Pulmonary artery endothelial cell (primary cell): ENCODE measurements around the gene TOMM70. TPM values are rescaled to one million over a fixed set of nuclear protein-coding genes. Genes with fewer than 3 reads are reported as not detected.

Experiments
- DNase-seq: peaks from one replicate; pipeline ENCODE4 v3.0.0-alpha.2; 2011; ENCODE audit warnings: low read depth, low spot score
- total RNA-seq: library from RNA; depleted of rRNA; stranded (reverse); fragments of >200 nt; gene quantifications from 2 replicates; pipeline ENCODE4 v1.2.3, GENCODE V29; 2014

TOMM70 gene
- total RNA-seq, 1 donor from 2014 or later = 37.4 TPM

DNA sequence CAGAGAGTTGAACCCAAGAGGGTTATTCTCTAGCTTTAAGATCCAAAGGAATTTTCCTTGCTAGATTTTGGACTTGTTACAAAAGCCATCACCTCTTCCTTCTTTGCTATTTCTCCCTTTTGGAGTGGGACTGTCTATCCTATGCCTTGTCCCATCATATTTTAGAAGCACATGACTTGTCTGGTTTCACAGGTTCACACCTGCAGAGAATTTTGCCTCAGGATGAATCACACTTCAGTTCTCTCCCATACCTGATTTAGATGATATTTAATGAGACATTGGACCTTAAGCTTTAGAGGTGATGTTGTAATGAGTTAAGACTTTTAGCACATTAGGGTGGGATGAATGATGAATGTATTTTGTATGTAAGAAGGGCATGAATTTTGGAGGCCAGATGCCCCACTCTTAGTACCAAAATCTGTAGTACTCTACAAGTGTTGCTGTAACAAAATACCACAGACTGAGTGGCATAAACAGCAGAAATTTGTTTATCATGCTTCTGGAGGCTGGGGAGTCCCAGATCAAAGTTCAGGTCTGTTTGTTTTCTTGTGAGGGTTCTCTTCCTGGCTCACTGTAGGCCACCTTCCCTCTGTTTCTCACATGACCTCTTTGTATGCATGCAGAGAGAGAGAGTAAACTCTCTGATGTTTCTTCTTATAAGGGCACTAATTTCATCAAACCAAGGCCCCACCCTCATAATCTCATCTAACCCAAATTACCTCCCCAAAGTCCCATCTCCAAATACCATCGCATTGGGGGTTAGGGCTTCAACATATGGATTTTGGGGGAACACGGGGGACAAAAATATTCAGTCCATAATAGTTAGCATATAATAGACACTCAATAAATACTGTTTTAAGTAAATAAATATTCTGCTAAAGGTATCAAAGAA, 10.4 kb upstream of the TOMM70 start:
- no peak for DNase-seq

DNA sequence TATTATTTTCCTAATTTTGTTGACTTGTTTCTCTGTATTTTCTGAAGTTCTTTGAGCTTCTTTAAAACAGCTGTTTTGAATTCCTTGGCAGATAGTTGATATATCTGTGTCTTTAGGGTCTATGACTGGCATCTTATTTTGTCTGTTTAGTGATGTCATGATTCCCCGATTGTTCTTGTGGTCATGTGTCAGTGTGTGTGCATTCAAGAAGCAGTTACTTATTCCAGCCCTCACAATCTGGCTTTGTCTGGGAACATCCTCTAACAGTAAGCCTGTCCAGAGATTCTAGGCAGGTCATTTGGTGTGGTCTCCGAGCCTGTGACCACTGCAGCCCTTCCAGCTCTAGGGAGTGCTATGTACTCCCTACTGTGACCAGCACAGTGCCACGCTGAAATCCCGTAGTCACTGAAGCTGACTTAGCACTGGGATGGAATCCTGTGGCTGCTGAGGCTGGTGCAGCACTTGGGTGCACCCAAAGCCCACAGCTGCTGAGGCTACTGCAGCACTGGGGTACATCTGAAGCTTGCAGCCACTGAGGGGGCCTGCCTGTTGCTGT, 7.2 kb upstream of the TOMM70 start:
- no peak for DNase-seq

DNA sequence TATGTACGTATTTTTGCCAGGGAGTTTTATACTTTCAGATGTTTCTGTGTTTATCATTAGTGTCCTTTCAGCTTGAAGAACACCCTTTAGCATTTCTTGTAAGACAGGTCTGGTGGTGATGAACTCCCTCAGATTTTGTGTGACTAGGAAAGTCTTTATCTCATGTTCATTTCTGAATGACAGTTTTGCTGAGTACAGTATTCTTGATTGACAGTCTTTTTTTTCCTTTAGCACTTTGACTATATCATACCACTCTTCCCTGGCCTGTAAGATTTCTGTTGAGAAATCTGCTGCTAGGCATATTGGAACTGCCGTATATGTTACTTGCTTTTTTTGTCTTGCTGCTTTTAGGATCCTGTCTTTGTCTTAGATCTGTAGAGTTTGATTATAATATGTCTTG, 6.3 kb upstream of the TOMM70 start:
- DNase-seq = no peak

DNA sequence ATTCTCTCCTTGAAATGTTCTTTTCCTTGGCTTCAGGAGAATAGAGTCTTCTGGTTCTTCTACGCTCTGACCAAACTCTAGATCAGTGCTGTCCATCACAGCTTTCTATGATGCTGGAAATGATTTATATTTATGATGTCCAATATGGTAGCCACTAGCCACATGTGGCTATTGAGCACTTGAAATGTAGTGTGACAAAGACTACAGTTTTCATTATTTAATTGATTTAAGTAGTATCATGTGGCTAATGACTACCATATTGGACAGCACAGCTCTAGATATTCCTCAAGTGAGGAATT, 3.3 kb upstream of the TOMM70 start:
- DNase-seq = no peak

DNA sequence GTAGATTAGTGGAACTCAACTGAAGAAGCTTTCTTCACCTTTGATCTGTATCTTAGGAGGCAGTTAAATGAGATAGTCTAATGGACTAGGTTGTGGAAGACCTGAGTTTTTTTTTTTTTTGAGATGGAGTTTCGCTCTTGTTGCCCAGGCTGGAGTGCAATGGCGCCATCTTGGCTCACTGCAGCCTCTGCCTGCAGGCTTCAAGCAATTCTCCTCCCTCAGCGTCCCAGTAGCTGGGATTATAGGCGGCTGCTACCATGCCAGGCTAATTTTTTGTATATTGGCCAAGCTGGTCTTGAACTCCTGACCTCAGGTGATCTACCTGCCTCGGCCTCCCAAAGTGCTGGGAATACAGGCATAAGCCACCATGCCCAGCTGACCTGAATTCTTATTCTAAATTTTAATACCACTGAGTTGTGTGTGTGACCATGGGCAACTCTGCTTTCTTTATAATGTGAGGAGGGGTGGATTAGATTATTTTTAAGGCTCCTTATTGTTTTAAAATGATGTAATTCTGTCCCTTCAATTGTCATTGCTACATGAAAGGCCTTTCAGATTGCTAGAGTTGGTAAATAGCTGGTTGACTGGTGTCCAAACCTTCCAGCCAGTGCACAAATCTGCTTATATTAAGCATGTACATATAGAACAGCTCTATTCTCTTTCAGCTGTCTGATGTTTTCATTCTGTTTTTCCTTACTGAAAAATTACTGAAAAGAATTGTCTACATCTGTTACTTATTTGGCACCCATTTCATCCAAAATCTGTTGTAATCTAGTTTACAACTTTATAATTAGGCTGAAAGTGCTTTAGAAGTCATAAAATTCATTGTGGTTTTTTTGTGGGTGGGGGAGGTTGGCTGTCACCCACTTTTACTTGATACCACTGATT, 2.7 kb upstream of the TOMM70 start:
- no peak for DNase-seq

DNA sequence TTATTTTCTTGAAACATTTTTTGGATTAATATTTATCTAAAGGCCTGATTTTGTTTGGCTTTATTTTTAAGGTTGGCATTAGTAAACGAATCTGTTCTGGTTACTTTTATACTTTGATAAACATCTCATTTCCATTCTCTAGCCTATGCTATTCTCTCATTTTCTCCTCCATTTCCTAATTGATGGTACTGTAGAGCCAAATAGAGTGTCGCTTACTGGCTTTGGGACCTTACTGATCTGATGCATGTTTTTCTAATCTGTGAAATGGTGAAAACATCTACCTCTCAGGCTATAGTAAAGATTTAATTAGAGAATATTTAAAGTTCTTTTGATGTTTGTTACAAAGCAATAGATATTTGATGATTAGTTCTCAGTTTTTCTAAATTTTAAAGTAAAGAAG, 2.0 kb upstream of the TOMM70 start:
- no peak for DNase-seq

DNA sequence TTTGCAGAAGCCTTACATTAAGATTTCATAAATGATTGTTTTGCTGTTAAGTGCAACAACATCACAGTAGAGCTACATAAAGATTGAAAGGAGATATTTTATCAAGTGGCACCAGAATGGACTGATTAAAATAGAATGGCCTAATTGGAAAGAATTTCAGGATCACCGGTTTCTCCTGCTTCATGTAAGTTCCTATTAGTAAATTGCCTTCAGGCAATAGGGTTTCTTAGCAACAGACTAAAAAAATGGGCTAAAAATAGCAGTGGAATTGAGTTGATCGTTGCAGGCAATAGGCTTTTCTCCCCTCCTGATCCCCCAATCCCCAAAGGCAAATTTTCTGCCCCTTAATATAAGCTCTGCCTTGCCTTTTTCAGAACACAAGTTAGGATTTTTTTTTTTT, 1.4 kb upstream of the TOMM70 start:
- DNase-seq = no peak

DNA sequence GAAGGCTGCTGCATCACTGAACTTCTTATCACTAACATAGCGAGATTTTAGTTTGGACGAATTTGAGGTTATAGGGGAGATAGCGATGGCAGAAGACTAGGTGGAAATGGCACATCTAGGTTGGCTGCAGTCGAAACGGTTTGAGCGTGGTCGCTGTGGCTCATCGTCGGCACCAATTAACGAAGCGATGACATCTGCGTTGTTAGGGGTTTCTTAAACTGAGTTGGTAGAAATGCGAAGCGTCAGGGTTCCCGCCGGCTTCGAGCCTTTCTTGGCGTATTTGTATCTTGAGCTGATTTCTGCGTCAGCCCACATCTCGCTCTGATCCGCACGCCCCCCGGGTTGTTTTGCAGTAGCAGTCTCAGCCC, 769 bp upstream of the TOMM70 start:
- peak; percentile 4 for DNase-seq

DNA sequence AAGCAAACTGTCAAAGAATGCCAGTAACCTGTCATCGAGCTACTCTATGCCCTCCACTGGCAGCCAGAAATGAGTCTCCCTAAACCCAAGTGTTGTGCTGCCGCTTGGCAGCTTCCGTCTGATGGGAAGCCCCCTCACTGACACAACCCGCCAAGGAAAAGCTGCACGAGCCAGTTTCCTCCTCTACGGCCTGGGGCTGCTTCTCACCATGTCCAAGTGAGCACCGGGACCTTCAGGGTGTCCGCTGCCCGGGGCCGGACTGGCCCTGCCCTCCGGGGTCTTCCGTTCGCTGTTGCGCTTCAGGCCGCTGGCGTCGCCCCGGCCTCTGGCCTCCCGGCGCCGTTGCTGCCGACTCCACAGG, 490 bp downstream of the TOMM70 start:
- no peak for DNase-seq

DNA sequence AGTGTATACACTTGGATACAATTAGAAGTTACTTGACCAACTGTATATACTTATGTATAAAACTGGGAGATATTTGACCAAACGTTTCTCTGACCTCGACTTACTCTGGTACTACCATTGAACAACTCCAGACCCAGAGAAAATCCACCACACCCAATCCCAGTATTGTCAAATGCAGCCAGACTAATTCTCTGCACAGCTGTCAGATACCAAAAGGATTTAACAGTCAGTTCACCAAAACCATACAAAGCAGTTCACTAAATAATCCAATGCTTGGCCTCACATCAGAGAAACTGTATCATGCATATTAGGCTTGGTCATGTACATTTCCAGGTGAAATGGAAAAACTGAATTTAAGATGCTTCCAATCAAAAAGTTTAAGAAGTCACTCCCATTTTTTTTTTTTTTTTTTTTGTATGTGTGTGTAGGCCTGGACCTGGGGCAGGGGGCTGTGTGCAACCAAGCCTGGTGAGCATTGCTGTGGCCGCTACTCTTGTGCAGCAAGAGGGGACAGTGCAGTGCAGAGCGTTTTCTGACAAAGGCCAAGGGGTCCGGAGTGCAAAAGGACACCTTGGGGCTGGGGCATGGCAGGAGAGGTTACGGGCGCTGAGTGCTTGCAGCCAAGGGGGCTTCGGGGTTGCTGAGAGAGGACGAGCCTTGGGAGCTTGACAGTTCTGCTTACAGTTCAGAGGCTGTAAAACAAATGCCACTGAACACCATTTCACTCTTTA, 1.4 kb downstream of the TOMM70 start:
- DNase-seq = no peak

DNA sequence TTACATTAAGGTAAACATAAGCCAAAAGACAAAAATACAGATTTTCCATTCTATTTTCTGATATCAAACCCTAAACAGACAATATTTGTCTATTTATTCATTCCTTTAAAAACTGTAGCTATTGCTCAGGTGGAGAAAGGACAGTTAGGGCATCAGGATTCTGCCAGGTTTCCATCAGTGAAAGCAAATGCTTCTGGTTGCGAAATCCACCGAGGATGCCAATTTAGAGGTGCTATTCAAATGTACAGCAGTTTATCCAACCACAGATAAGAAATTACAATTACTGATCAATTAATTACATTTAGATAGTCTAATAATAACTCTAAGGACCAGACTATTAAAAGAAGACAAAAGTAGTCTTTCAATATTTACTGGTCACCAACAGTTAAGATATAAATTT, 3.9 kb downstream of the TOMM70 start:
- DNase-seq = no peak

DNA sequence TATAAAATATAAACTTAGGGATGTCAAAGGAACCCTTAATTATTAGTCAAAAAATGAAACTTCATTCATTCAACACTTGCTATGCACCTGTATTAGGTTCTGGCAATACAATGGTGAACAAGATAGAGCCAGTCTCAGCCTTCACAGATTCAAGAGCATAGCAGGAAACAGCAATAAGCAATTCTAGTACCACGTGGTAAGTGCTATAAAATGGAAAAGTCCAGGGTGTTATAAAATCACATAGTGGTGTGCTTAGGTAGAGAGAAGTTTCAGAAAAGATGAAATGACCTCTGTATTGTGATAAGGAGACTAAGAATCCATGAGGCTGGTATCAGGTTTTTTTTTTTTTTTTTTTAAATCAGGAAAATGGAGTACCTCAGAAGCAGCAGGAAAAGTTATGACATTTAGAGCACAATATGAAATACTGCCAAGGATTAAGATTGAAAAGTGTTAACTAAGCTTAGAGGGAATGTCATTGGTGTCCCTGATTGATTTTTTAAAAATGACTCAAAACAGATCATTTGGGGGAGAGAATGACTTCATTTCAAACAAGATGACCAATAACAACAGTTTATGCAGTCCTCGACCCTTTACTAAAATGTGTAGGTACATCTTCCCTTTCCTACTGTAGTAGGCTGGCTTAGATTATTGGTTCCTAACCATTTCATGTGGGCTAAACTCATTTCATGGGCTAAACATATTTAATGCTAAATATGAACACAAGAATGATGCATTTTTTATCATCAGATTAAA, 5.0 kb downstream of the TOMM70 start:
- no peak for DNase-seq

DNA sequence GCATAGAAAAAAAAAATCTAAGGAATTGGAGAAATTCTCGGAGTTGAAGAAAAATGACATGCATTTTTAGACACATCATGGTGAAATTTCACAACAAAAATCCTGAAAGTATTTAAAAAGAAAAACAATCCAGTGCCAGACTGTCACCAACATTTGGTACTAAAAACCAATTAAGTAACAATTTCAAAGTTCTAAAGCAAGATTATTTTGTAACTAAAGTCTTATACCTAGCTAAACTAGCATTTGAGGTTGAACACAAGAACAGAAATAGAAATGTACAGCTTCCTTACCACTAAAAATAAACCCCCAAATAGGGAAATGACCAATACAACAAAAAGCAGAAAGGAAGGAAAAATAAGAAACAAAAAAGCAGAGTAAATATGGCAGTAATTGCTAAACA, 11.9 kb downstream of the TOMM70 start:
- DNase-seq = no peak

DNA sequence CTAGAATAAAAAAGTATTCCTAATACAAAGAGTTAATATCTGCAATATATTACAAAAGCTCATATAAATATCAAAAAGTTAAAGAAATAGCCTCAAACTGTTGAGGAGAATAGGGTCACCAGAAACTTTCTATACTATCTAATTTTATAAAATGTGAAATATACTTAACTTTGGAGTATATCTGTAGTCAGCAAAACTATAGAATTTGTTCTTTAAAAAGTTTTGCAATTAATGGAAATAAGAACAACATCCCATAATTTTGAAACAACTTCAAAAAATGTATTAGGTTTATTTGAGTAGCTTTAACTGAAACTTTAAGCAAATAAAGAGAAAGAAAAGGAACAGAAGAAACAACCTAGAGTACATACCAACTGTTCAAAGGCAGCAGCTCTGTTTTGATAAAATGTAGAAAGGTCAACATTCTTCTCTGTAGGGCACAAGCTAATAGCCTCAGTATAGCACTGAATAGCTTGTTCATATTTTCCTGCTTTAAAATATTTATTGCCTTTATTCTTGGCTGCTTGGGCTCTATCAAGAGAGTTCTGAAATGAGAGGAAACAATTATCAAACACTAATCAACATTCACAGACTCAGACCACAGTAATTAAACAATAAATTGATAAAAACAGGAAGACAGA, 14.3 kb downstream of the TOMM70 start:
- DNase-seq = no peak

DNA sequence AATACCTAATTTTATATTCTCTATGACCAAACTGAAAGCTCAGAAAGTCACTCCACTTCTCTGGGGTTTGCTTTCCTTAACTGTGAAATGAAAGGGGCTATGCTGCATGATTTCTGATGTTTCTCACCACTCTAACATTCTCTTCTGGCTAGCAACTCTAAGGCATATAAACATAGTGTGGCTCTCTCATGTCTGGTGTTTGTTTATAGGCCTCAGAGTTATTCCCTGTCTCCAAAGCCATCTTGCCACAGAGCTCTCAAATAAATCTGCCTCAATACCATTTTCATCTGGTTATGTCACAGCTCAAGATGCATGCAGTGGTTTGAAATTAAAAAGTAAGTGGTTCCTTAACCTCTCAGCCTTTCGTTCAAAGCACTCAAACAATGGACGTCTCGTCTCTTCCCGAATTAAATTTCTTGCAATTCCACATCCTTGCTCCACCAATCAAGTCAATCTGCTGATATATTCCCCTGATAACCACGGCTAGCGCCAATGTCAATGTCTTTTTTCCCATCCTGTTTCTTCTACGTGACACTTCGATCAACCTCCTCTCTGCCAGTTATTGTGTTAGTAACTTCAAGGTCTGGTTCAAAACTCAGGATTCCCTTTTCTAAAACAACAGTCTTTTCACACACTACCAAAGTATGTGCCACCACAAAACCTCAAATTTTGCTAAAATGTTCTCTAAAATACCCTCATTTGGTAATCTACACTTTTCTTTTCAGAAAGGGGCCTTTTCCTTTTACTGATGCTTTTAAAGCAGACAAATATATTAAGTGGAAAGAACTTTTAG, 16.0 kb downstream of the TOMM70 start:
- DNase-seq = no peak

DNA sequence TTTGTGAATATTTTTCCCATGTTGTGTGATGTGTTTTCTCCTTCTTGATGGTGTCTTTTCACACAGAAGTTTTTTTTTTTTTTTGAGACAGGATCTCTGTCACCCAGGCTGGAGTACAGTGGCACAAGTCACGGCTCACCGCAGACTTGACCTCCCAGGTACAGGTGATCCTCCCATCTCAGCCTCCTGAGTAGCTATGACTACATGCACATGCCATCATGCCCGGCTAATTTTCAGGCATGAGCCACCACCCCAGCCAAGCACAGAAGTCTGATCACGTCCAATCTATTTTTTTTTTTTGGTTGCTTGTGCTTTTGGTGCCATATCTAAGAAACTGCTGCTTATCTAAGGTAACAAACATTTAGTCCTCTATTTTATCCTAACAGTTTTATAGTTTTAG, 24.6 kb downstream of the TOMM70 start:
- DNase-seq = no peak

DNA sequence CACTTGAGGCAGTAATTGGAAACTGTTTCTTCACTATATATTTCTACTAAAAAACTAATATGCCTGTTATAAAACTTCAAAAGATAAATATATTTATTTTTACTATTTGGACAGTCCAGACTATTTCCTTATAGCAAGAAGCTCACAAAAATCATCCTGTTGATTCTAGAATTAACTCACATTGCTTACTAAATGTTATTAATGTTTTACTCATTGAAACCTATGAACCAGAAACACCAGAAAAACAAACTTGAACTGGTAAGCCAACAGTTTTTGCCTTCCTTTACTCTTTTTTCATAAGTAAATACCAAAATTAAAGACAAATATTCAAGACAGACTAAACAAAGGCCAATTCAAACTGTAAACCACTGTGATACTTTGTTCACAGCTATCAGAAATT, 26.4 kb downstream of the TOMM70 start:
- DNase-seq = no peak

DNA sequence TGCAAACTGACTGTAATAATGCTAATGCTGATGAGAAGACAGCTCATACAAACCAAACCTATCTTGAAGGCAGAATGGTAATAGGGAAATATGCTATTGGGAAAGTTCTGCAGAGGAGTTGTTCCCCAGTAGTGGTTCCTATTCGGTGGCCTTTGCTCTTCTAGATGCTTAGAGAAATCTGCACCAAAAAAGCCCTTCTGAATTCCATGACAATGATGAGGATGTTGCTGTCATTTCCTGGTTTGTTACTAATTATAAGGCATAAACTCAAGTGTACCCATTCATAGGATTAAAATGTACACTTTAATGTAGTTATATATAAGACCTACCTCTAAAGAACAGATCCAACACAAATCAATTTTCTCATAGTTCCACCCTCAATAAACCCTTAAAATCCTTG, 30.1 kb downstream of the TOMM70 start:
- DNase-seq = no peak

DNA sequence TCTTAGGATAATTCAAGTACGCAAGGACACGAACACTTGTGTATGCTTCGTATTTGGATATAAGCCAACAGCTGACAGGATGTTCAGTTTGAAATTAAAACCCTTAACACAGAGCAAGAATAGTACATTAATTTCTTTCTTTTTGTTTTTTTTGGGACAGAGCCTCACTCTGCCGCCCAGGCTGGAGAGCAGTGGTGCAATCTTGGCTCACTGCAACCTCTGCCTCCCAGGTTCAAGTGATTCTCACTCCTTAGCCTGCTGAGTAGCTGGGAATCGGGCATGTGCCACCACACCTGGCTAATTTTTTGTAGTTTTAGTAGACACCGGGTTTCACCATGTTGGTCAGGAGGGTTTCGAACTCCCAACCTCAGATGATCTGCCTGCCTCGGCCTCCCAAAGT, 32.4 kb downstream of the TOMM70 start:
- DNase-seq = no peak

DNA sequence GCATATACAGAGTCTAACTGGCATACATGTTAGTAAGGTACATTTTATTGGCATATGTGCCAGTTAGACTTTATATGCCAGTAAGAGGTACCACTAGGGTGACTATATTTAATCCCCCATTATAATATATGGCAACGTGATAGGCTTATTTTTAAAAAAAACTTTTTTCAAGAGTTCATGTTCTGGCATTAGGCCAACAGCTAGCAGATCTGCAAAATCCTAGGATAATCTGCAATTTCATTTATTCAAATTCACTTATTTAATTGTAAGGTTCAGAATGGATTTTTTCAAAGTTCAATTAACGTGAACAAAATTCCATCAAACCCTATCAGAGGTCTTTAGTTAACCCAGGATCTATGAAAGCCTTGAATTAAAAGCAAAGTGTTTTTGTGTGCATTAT, 34.5 kb downstream of the TOMM70 start:
- no peak for DNase-seq
